ENCODE results near the gene COL27A1. TPM values are rescaled to one million over a fixed set of nuclear protein-coding genes. Genes with fewer than 3 reads are reported as not detected.
A peak's percentile ranks its signal among the peaks of the same experiment; 100 is the strongest.

Gene COL27A1
- total RNA-seq, 1 donor from 2014 or later: 20.3 TPM

- no peak for DNase-seq (ENCODE audit: low read depth, low spot score)
- no peak overlapping the region for H3K4me3 Mint-ChIP-seq
These were observed 133.1 kb downstream of the COL27A1 start for GRCh38 chr9:114288193-114289091.

GRCh38 chr9:114289106-114289505 lies 133.8 kb downstream of the COL27A1 start:
- peaks cover 20% of the 10 kb centered on the region for H3K4me1 Mint-ChIP-seq

More at GRCh38 chr9:114288193-114289091, 133.1 kb downstream of the COL27A1 start:
- Mint-ChIP-seq H3K4me1 (peaks cover 20% of the 10 kb centered on the region), H3K9me3 (no peaks in the 10 kb centered on the region), H3K27ac (ENCODE audit: unreplicated experiment) (peak overlapping the region; percentile 71), H3K27me3 (ENCODE audit: low read depth) (no peaks in the 10 kb centered on the region), H3K36me3 (ENCODE audit: low read depth) (peaks cover 10% of the 10 kb centered on the region)
- TF ChIP-seq CTCF (conservative IDR thresholded peaks at IDR 0.05): no peak

GRCh38 chr9:114289571-114290481 lies 134.5 kb downstream of the COL27A1 start:
- no peak for TF ChIP-seq CTCF (conservative IDR thresholded peaks at IDR 0.05)
- H3K36me3 Mint-ChIP-seq (ENCODE audit: low read depth): peaks cover 16% of the 10 kb centered on the region
- H3K4me3 Mint-ChIP-seq: no peak overlapping the region
- H3K9me3 Mint-ChIP-seq: peaks cover 4% of the 10 kb centered on the region
- H3K27me3 Mint-ChIP-seq (ENCODE audit: low read depth): no peaks in the 10 kb centered on the region
- no peak overlapping the region for H3K27ac Mint-ChIP-seq (ENCODE audit: unreplicated experiment)
- DNase-seq (ENCODE audit: low read depth, low spot score): no peak
- H3K4me1 Mint-ChIP-seq: peaks cover 19% of the 10 kb centered on the region

More at GRCh38 chr9:114289106-114289505, 133.8 kb downstream of the COL27A1 start:
- no peak overlapping the region for H3K27ac Mint-ChIP-seq (ENCODE audit: unreplicated experiment)
- no peaks in the 10 kb centered on the region for H3K9me3 Mint-ChIP-seq
- H3K27me3 Mint-ChIP-seq (ENCODE audit: low read depth): no peaks in the 10 kb centered on the region
- no peak for TF ChIP-seq CTCF (conservative IDR thresholded peaks at IDR 0.05)
- no peak overlapping the region for H3K4me3 Mint-ChIP-seq
- no peak for DNase-seq (ENCODE audit: low read depth, low spot score)
- peaks cover 12% of the 10 kb centered on the region for H3K36me3 Mint-ChIP-seq (ENCODE audit: low read depth)

GRCh38 chr9:114290561-114290986 lies 135.2 kb downstream of the COL27A1 start:
- no peak for DNase-seq (ENCODE audit: low read depth, low spot score)
- no peak for TF ChIP-seq CTCF (conservative IDR thresholded peaks at IDR 0.05)
- Mint-ChIP-seq H3K4me1 (peaks cover 16% of the 10 kb centered on the region), H3K9me3 (peaks cover 9% of the 10 kb centered on the region), H3K27me3 (ENCODE audit: low read depth) (no peaks in the 10 kb centered on the region), H3K27ac (ENCODE audit: unreplicated experiment) (no peak overlapping the region), H3K36me3 (ENCODE audit: low read depth) (peaks cover 23% of the 10 kb centered on the region), H3K4me3 (no peak overlapping the region)

- H3K36me3 Mint-ChIP-seq (ENCODE audit: low read depth): peaks cover 27% of the 10 kb centered on the region
- no peak overlapping the region for H3K27ac Mint-ChIP-seq (ENCODE audit: unreplicated experiment)
- H3K27me3 Mint-ChIP-seq (ENCODE audit: low read depth): no peaks in the 10 kb centered on the region
- peak; percentile 87 for DNase-seq (ENCODE audit: low read depth, low spot score)
- H3K4me1 Mint-ChIP-seq: peaks cover 11% of the 10 kb centered on the region
- peak; percentile 93 for TF ChIP-seq CTCF (conservative IDR thresholded peaks at IDR 0.05)
- H3K9me3 Mint-ChIP-seq: peaks cover 13% of the 10 kb centered on the region
- H3K4me3 Mint-ChIP-seq: no peak overlapping the region
These were observed 135.7 kb downstream of the COL27A1 start for GRCh38 chr9:114291064-114291474.
